Globus pallidus (tissue), 1 donor: ENCODE data around the gene PRRX1.

Experiments
- DNase-seq: peaks from one replicate; pipeline ENCODE4 v3.0.0-alpha.2; 2015; ENCODE audit warnings: low spot score

PRRX1 gene

GRCh38 chr1:170769691-170770090 is 105.8 kb downstream of the PRRX1 start:
- no peak for DNase-seq

DNA sequence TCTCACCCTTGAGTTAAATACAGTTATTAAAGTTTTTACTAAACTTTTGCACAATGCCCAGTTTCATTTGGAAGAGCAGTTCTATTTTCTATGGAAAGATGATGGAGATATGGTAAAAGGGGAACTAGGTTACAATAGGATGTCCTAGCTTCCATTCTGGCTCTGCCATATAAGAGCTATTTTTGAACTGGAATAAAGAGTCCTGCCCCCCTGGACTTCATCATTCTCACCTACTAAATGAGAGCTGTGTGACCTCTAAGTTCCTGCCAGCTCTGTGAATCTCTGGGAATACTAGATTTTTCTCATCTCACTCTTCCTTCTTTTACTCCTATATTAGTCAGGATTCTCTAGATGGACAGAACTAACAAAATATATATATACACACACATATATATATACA is 106.3 kb downstream of the PRRX1 start:
- DNase-seq: no peak

GRCh38 chr1:170776252-170776651 is 112.3 kb downstream of the PRRX1 start:
- no peak for DNase-seq

DNA sequence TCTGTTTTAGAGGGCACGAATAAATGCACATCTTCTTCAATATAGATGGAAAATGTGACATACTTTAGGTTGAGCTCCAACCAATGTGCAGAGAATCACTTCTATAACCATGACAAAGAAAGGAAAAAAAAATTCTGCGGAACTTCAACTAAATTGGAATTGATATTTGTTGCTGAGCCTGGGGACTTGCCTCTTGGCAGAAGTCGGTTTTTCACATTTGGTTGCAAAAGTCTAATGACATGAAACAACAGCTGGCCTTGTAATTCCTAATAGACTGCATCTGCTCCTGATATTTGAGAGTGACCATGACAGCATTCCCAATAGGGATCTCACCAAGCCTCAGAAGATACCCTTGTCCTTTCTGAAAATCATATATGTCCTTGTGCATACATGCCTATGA is 112.8 kb downstream of the PRRX1 start:
- no peak for DNase-seq
